NCI-H226 (cell line): ENCODE results near the gene DPEP2.
A peak's percentile ranks its signal among the peaks of the same experiment; 100 is the strongest.
"Not testable (repeated sequence)": the region's sequence is repeated elsewhere in the genome, so short reads cannot be mapped to it uniquely, and the experiment has no call there.

Source experiments
- DNase-seq: peaks from one replicate; pipeline ENCODE4 v3.0.0-alpha.2; 2015

The DPEP2 gene

DNA sequence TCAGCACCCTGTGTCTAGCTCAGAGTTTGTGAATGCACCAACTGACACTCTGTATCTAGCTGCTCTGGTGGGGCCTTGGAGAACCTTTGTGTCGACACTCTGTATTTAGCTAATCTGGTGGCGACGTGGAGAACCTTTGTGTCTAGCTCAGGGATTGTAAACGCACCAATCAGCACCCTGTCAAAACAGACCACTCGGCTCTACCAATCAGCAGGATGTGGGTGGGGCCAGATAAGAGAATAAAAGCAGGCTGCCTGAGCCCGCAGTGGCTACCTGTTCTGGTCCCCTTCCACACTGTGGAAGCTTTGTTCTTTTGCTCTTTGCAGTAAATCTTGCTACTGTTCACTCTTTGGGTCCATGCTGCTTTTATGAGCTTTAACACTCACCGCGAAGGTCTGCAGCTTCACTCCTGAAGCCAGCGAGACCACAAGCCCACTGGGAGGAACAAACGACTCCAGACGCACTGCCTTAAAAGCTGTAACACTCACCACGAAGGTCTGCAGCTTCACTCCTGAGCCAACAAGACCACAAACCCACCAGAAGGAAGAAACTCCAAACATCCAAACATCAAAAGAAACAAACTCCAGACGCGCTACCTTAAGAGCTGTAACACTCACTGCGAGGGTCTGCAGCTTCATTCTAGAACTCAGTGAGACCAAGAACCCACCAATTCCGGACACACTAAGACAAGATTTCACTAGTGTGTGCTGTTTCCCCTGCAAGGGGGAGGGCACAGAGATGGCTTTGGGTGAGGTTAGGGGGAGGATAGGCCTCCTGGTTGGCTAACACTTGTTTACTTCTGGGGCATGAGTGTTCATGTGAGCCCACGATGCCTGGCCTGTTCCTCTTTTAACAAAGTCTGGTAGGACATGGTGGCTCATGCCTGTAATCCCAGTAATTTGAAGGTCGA lies at the start of gene DPEP2:
Gene DPEP2 (minus strand): TSS at position 706 of the 910 bp plus-strand sequence. CDS start 6,272 bp downstream, outside the sequence.
- not testable (repeated sequence) for DNase-seq

DNA sequence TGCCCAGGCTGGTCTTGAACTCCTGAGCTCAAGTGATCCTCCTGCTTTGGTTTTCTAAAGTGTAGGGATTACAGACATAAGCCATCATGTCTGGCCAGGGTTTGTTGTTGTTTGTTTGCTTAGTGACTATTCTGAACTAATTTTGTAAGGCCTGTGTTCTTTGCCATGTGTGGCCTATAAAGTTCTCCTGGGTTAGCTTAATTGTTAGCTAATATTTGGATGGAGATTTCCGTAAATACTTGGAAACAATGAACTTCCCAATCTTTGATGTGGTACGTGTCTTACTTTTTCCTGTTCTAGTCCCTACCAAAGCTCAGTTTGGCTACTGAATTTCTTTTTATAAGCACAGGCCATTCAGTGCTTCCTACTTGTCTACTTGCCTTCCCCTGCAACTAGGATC lies 48.7 kb upstream of the DPEP2 start:
- no peak for DNase-seq

DNA sequence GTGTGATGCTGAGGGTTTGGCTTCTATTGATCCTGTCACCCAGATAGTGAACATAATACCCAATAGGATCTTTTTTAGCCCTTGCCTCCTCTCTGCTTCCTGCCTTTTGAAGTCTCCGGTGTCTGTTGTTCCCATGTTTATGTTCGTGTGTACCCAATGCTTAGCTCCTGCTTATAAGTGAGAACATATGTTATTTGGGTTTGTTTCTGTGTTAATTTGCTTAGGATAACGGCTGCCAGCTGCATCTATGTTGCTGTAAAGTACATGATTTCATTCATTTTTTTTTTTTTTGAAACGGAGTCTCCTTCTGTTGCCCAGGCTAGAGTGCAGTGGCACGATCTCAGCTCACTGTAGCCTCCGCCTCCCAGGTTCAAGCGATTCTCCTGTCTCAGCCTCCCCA lies 46.8 kb upstream of the DPEP2 start:
- DNase-seq, result no peak

- DNase-seq, result no peak
Measured at GRCh38 chr16:68041783-68042182, 42.5 kb upstream of the DPEP2 start.

- peak; percentile 28 for DNase-seq
Measured at GRCh38 chr16:68040506-68041288, 41.4 kb upstream of the DPEP2 start.

DNA sequence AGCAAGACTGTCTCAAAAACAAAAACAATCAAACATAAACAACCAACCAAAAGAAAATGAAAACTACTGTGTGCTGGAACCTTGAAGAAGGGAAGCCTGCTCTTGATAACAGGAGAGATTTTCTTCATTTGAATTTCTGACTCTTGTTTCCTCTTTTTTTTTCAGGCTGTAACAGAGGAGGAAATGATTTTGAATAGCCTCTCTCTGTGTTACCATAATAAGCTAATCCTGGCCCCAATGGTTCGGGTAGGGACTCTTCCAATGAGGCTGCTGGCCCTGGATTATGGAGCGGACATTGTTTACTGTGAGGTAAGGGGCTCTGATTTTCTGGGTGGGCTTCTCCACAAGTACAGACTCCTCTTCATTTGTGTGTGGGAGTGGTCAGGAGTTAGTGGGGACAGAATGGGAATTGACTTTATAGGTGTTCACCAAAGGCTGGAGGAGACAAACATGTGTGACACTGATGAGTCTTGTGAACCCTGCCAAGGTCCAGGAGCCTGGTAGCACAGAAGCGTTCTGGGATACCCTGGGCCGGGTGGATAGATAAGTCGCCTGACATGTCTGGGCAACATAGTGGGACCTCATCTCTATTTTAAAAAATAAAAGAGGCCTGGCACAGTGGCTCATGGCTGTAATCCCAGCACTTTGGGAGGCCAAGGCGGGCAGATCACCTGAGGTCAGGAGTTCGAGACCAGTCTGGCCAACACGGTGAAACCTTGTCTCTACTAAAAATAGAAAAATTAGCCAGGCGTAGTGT lies 38.7 kb upstream of the DPEP2 start:
- DNase-seq, result no peak

DNA sequence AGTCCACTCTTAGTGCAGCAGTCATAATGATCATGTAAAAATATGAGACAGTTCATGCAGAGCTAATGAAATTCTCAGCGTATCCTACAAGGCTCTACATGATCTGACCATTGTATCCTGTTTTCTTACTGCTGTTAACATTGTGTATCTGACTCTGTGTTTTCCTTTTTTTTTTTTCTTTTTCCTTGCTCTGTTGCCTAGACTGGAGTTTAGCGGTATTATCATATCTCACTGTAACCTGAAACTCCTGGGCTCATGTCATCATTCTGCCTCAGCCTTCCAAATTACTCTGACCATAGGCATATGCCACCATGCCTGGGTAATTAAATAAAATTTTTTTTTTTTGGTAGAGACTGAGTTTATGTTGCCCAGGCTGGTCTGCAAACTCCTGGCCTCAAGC lies 35.9 kb upstream of the DPEP2 start:
- no peak for DNase-seq

- DNase-seq, result no peak
Measured at GRCh38 chr16:68033101-68033500, 33.8 kb upstream of the DPEP2 start.

- DNase-seq, result peak; percentile 91
Measured at GRCh38 chr16:68031951-68032350, 32.7 kb upstream of the DPEP2 start.

DNA sequence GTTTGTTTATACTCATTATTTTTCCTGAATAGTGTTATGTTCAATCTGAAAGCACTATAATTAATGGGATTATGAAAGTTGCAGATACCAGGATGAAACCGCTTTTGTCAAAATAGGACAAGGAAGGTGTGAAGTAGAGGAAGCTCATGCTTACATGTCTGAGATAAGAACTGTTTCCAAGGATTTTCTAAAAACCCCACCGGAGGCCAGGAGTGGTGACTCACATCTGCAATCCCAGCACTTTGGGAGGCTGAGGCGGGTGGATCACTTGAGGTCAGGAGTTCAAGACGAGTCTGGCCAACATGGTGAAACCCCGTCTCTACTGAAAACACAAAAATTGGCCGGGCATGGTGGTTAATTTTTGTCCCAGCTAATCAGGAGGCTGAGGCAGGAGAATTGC lies 30.8 kb upstream of the DPEP2 start:
- DNase-seq, result peak; percentile 88

- DNase-seq, result no peak
Measured at GRCh38 chr16:68028996-68029395, 29.7 kb upstream of the DPEP2 start.

DNA sequence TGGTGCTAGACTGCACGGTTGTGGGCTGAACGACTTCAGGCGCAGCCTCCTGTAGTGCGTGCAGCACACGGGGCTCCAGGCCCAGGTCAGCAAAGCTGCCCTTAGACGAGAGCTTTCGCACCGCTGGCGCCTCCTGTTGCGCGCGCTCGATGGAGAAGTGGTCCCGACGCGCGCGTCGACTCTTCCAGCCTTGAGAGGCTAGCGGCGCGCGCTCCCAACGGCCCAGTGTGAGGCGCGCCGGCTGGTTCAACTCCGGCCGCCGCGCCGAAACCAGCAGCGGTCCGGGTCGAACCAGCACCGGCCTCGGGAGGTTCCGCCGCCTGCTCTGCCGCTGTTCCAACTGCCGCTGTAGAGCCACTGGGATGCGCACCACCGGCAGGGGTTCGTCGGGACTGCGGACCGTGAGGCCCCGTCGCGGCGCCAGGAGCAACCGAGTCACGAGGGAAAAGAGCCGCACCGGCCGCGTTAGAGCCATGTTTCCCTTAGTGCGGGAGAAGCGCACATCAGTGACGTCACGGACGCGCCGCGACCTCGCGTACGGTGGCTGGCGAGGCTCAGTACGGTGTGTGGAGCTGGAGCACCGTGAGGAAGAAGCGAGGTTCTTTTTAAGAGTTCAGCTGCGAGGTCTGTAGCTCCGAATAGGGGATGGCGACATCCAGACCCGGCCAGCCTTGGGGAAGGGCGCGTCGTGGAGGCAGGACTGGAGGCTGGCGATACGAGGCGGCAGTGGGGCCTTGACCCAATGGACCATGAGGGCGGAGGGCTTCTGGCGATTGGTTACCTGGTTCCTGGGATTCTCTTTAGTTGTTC lies 23.6 kb upstream of the DPEP2 start, which contains the start of the genes DDX28 and DUS2:
Gene DDX28 (minus strand): TSS at position 505 of the 810 bp plus-strand sequence. CDS start 30 bp downstream, at position 475.
Gene DUS2 (plus strand): TSS at position 557 of the 810 bp plus-strand sequence. CDS start 14,740 bp downstream, outside the sequence.
- peak; percentile 86 for DNase-seq

GRCh38 chr16:68022278-68022727 lies 23.0 kb upstream of the DPEP2 start:
- no peak for DNase-seq

DNA sequence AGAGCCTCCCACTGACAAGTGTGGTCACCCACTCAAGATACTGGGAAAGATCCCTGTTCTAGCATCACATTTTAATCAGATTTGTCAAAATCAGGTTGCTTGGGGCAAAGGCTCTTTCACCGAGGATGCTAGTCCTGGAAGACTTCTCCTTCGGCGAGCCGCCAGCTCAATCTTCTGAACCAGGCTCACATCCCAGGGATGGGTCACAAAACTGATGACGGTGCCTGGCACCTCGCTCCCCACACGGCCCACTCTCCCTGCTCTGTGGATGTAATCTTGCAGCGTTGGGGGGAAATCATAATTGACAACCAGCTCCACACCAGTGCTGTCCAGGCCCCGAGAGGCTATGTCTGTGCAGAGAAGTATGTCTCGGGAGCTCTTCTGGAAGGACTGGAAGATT lies 22.2 kb upstream of the DPEP2 start:
- DNase-seq, result no peak

- DNase-seq, result no peak
Measured at GRCh38 chr16:68019167-68019680, 19.9 kb upstream of the DPEP2 start.

DNA sequence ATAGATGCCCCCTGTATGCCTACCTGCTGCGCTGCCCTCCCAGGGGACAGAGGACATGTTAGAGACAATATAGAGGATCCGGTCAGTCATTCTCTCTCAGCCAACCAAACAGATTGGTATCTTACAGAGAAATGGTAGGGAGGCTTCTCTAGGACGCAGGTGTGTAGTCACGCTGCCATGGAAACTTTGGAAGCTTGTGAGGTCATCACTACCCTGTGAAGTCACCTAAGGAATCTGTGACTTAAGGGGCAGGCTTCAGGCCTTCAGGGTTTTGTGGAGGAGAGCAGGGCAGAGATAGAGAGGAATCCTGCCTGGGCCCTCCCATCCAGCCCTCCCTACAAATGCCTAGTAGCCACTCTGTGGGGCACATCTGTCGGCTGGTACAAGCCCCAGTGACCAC lies 16.4 kb upstream of the DPEP2 start, which contains the start of gene DPEP2NB:
Gene DPEP2NB (minus strand): TSS at position 231 of the 400 bp plus-strand sequence. CDS start 141 bp downstream, at position 90.
- DNase-seq, result no peak

DNA sequence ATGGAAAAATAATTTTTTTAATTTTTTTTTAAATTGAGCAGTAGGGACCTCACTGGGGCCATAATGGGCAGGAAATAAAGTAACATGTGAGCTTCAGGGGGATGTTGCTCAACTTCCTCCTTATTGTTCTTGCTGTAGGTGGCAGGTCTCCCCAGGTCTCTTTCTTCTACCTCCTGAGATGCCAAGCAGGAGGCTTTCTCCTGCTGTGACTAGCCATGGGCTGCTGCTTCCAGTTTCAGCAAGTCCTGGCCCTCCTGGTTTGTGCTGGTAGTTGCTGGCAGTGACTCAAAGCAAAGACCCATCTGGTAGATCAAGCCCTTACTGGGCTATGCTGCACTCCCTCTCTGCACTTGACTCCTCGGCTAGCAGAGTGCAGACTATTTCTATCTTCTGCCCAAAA lies 14.2 kb upstream of the DPEP2 start:
- DNase-seq, result no peak

DNA sequence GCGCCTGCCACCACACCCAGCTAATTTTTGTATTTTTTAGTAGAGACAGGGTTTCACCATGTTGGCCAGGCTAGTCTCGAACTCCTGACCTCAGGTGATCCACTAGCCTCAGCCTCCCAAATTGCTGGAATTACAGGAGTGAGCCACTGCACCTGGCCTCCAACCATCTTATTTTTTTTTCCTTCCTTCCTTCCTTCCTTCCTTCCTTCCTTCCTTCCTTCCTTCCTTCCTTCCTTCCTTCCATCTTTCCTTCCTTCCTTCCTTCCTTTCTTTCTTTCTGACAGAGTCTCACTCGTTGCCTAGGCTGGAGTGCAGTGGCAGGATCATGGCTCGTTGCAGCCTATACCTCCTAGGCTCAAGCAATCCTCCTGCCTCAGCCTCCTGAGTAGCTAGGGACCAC lies 10.6 kb upstream of the DPEP2 start:
- DNase-seq, result not testable (repeated sequence)

DNA sequence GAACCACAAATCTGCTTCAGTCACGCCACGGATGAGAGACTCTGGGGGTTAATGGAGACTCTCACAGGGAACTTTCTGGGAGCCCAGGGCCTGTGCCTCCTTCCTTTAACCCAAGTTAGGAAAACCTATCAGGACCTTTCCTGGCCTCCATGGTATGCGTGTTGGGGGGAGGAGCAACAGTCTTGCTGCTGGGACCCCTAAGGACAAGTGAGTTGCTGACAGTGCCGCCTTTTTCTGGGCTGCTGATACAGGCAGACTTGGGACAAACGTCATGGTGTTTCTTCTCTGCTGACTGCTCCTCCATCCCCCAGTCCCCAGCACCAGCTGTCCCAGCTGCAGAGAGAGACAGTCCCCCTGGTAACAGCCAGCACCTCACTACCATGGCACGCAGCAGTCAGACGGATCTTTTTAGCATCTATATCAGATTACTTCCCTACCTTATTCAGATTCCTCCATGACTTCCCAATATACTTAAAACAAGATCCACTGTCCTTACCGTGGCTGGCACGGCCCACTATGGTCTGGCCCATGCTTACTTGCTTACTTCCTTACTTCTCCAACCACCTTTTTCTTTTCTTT lies 10.0 kb upstream of the DPEP2 start:
- DNase-seq, result no peak

DNA sequence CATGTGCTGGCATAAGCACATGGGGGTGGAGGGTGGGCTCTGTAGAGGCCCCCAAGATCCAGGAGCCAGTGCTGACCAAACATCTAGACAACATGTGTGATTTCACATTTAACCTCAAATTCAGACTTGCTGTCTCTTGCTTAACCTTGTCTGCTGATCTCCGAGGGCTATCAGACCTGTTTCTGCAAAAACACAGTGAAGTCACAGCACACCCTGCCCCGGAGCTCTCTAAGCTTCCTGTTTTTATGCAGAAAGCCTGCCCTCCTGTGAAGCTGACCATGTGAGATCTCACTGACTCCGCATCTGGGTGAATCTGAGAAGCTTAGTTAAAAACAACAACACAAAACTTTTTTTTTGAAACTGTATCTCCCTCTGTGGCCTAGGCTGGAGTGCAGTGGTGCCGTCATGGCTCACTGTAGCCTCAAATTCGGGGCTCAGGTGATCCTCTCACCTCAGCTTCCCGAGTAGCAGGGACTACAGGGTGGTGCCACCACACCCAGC lies 6.6 kb upstream of the DPEP2 start:
- no peak for DNase-seq

- DNase-seq, result no peak
Measured at GRCh38 chr16:68005211-68005610, 5.9 kb upstream of the DPEP2 start.
